ENCODE results near the gene SLC25A52. TPM values are rescaled to one million over a fixed set of nuclear protein-coding genes. Genes with fewer than 3 reads are reported as not detected.
A peak's percentile ranks its signal among the peaks of the same experiment; 100 is the strongest.
"Not testable (repeated sequence)": the region's sequence is repeated elsewhere in the genome, so short reads cannot be mapped to it uniquely, and the experiment has no call there.

SLC25A52 gene
- total and polyA plus RNA-seq, 2 experiments from 2014 or later = not detected

DNA sequence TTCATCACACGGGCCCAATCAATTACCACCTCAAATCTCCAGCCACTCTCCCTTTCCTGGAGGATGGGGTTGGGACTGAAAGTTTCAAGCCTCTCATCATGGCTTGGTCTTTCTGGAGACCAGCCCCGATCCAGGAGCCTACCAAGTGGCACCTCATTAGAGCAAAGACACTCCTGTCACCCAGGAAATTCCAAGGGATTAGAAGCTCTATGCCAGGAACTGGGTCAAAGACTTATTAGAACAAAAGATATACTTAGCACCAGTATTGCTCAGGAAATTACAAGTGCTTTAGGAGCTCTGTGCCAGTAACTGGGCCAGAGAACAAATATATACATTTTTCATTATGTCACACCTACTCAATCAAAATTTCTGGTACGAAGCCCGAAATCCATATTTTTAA is 14.3 kb downstream of the SLC25A52 start:
- Histone ChIP-seq H3K4me1 (ENCODE audit: insufficient read depth) (no peaks in the 10 kb centered on the region), H3K36me3 (replicated peaks; ENCODE audit: insufficient read depth, low read depth) (no peaks in the 10 kb centered on the region), H3K4me2 (no peak overlapping the region), H3K27ac (no peak overlapping the region), H3K9me2 (replicated peaks; ENCODE audit: insufficient read depth) (no peaks in the 10 kb centered on the region), H3K27me3 (no peaks in the 10 kb centered on the region), H2AFZ (no peak overlapping the region), H3K4me3 (no peak overlapping the region), H3K9me3 (ENCODE audit: low read depth) (no peaks in the 10 kb centered on the region), H3K79me2 (no peaks in the 10 kb centered on the region), H4K20me1 (ENCODE audit: insufficient read depth, poor library complexity, severe bottlenecking) (no peaks in the 10 kb centered on the region)
- TF ChIP-seq, protein P1, sequence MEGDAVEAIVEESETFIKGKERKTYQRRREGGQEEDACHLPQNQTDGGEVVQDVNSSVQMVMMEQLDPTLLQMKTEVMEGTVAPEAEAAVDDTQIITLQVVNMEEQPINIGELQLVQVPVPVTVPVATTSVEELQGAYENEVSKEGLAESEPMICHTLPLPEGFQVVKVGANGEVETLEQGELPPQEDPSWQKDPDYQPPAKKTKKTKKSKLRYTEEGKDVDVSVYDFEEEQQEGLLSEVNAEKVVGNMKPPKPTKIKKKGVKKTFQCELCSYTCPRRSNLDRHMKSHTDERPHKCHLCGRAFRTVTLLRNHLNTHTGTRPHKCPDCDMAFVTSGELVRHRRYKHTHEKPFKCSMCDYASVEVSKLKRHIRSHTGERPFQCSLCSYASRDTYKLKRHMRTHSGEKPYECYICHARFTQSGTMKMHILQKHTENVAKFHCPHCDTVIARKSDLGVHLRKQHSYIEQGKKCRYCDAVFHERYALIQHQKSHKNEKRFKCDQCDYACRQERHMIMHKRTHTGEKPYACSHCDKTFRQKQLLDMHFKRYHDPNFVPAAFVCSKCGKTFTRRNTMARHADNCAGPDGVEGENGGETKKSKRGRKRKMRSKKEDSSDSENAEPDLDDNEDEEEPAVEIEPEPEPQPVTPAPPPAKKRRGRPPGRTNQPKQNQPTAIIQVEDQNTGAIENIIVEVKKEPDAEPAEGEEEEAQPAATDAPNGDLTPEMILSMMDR (IDR thresholded peaks at IDR 0.05; ENCODE audit: poor library complexity) = no peak
- no peak for TF ChIP-seq EZH2 (IDR thresholded peaks at IDR 0.05; ENCODE audit: borderline replicate concordance)
- TF ChIP-seq EZH2phosphoT487 (IDR thresholded peaks at IDR 0.05; ENCODE audit: low read depth, severe bottlenecking, unreplicated experiment) = no peak
- DNase-seq (ENCODE audit: low spot score) = no peak
- WGBS (ENCODE audit: low lambda C conversion rate, missing lambda C conversion rate) = 89% methylated on average over 4 of the region's 4 CpGs

DNA sequence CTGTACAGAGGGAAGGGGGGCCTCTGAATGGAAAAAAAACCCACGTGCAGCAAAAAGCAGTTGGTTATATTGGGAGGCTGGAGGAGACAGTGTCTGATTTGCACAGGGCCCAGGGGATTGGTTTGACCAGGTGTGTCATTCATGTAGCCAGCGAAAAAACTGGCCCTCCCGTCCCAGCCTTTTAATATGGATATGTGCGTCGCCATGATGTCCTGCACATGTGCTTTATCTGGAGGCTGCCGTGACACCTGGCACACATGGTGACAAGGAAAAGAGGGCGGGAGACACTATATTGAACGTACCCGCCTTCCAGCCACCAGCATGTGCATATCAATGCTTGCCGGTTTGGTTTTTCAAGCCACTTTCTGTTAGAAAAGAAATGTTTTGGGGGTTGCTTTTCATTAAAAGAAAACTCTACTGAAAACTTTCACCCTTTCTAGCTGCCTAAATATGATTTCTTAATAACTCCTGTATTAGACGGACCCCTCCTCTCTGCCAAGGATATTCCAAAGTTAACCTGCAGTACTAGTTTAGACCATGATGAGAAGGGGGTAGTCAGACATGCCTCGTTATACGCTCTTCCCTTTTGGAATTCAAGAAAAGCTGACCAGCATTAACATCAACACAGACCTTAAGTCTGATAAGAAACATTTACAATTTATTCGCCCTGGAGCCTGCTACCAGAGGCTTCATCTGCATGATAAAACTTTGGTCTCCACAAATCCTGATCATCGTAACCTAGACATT is 16.2 kb downstream of the SLC25A52 start:
- H3K4me2 ChIP-seq = no peak overlapping the region
- WGBS (ENCODE audit: low lambda C conversion rate, missing lambda C conversion rate) = 88% methylated on average over 15 of the region's 15 CpGs
- no peaks in the 10 kb centered on the region for H3K9me3 ChIP-seq (ENCODE audit: low read depth)
- no peaks in the 10 kb centered on the region for H3K27me3 ChIP-seq
- TF ChIP-seq, protein P1 (IDR thresholded peaks at IDR 0.05; ENCODE audit: poor library complexity) = no peak
- TF ChIP-seq EZH2 (IDR thresholded peaks at IDR 0.05; ENCODE audit: borderline replicate concordance) (no peak), EZH2phosphoT487 (IDR thresholded peaks at IDR 0.05; ENCODE audit: low read depth, severe bottlenecking, unreplicated experiment) (no peak)
- H2AFZ ChIP-seq = no peak overlapping the region
- H3K9me2 ChIP-seq (replicated peaks; ENCODE audit: insufficient read depth) = no peaks in the 10 kb centered on the region
- H3K79me2 ChIP-seq = no peaks in the 10 kb centered on the region
- no peak for DNase-seq (ENCODE audit: low spot score)
- no peaks in the 10 kb centered on the region for H3K4me1 ChIP-seq (ENCODE audit: insufficient read depth)
- no peak overlapping the region for H3K27ac ChIP-seq
- no peaks in the 10 kb centered on the region for H4K20me1 ChIP-seq (ENCODE audit: insufficient read depth, poor library complexity, severe bottlenecking)
- H3K36me3 ChIP-seq (replicated peaks; ENCODE audit: insufficient read depth, low read depth) = no peaks in the 10 kb centered on the region
- no peak overlapping the region for H3K4me3 ChIP-seq

DNA sequence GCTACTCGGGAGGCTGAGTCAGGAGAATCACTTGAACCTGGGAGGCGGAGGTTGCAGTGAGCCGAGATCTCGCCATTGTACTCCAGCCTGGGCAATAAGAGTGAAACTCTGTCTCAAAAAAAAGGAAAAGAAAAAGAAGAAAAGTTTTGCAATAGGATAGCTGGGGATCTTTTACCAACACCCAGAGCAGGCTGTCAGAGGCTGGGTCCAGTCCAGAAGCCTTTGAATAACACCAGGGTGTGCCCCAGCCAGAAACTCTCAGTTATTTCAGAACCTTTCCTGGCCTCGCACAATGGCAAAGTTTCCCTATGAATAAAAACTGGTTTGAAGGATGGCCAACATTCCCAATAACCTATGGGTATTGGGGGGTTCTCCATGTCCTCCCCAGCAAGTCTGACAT is 17.1 kb downstream of the SLC25A52 start:
- not testable (repeated sequence) for H3K4me1 ChIP-seq (ENCODE audit: insufficient read depth); H3K79me2 ChIP-seq; H3K27ac ChIP-seq; H3K4me3 ChIP-seq; H3K9me2 ChIP-seq (replicated peaks; ENCODE audit: insufficient read depth); DNase-seq (ENCODE audit: low spot score); H2AFZ ChIP-seq; H3K27me3 ChIP-seq; H3K4me2 ChIP-seq; H3K9me3 ChIP-seq (ENCODE audit: low read depth); H3K36me3 ChIP-seq (replicated peaks; ENCODE audit: insufficient read depth, low read depth); H4K20me1 ChIP-seq (ENCODE audit: insufficient read depth, poor library complexity, severe bottlenecking)
- 95% methylated on average over 5 of the region's 5 CpGs for WGBS (ENCODE audit: low lambda C conversion rate, missing lambda C conversion rate)

DNA sequence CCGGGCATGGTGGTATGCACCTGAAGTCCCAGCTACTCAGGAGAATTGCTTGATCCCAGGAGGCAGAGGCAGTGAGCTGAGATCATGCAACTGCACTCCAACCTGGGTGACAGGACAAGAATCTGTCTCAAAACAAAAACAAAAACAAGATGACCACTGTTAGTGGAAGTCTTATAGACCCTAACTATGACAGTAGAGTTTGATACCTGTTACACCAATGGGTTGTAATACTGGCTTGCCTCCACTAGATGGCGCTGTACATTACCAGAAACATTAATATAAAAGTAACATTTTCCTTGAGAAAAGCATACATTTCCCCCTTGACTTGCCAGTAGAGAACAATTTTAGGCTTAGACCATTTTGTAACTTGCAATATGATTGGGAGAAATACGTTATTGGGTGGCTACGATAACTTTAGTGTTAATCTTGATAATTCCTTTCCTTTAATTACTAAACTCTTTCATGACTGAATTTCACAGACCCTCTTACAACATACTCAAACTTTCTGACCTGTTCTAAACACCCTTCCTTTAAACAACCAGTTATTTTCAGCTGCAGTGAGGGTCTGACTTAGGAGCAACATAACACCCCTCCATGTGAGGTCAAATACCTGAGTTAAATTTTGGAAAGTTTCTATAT is 19.5 kb downstream of the SLC25A52 start:
- H3K9me3 ChIP-seq (ENCODE audit: low read depth) = no peaks in the 10 kb centered on the region
- no peaks in the 10 kb centered on the region for H3K36me3 ChIP-seq (replicated peaks; ENCODE audit: insufficient read depth, low read depth)
- no peak overlapping the region for H3K27ac ChIP-seq
- H4K20me1 ChIP-seq (ENCODE audit: insufficient read depth, poor library complexity, severe bottlenecking) = no peaks in the 10 kb centered on the region
- peak; percentile 54 for DNase-seq (ENCODE audit: low spot score)
- no peaks in the 10 kb centered on the region for H3K79me2 ChIP-seq
- no peaks in the 10 kb centered on the region for H3K9me2 ChIP-seq (replicated peaks; ENCODE audit: insufficient read depth)
- H3K4me3 ChIP-seq = no peak overlapping the region
- H3K27me3 ChIP-seq = no peaks in the 10 kb centered on the region
- no peak overlapping the region for H2AFZ ChIP-seq
- no peaks in the 10 kb centered on the region for H3K4me1 ChIP-seq (ENCODE audit: insufficient read depth)
- 64% methylated on average over 4 of the region's 4 CpGs for WGBS (ENCODE audit: low lambda C conversion rate, missing lambda C conversion rate)
- TF ChIP-seq, protein P1 (IDR thresholded peaks at IDR 0.05; ENCODE audit: poor library complexity) = peak; percentile 64
- no peak for TF ChIP-seq EZH2 (IDR thresholded peaks at IDR 0.05; ENCODE audit: borderline replicate concordance)
- no peak overlapping the region for H3K4me2 ChIP-seq

All from hepatocyte (in vitro differentiated cells).